Activated T-cell treated with anti-CD3 and anti-CD28 coated beads, Interleukin-2, amount 50 U/mL, for 4 hours (primary cell): ENCODE results near the gene MOGAT3. TPM values are rescaled to one million over a fixed set of nuclear protein-coding genes. Genes with fewer than 3 reads are reported as not detected.

Experiments used
- ATAC-seq, 2 donors: fragments of 200-7000 bp; cut with Tn5 transposase; one replicate each; pipeline ENCODE4 v1.10.0; 2021
- DNase-seq: peaks from one replicate; pipeline ENCODE4 v3.0.0-alpha.2; 2020
- H3K27me3 Mint-ChIP-seq: one replicate; pipeline ENCODE4 v1.8.0; 2021; ENCODE audit warnings: low read depth, mixed read lengths
- H3K36me3 Mint-ChIP-seq: one replicate; pipeline ENCODE4 v1.8.0; 2022; ENCODE audit warnings: mixed read lengths; ENCODE audit not compliant: insufficient read depth
- H3K4me1 Mint-ChIP-seq: one replicate; pipeline ENCODE4 v1.8.0; 2021; ENCODE audit warnings: low read depth, mixed read lengths
- H3K4me3 Mint-ChIP-seq: one replicate; pipeline ENCODE4 v1.8.0; 2021; ENCODE audit warnings: mild to moderate bottlenecking, moderate library complexity, mixed read lengths
- H3K9me3 Mint-ChIP-seq: one replicate; pipeline ENCODE4 v1.8.0; 2021; ENCODE audit warnings: mixed read lengths
- total RNA-seq, 3 donors: library from RNA; stranded (reverse); gene quantifications; one replicate each; pipeline ENCODE4 v1.2.1, GENCODE V29; 2021

The MOGAT3 gene
- total RNA-seq, 3 donors from 2014 or later: not detected

DNA sequence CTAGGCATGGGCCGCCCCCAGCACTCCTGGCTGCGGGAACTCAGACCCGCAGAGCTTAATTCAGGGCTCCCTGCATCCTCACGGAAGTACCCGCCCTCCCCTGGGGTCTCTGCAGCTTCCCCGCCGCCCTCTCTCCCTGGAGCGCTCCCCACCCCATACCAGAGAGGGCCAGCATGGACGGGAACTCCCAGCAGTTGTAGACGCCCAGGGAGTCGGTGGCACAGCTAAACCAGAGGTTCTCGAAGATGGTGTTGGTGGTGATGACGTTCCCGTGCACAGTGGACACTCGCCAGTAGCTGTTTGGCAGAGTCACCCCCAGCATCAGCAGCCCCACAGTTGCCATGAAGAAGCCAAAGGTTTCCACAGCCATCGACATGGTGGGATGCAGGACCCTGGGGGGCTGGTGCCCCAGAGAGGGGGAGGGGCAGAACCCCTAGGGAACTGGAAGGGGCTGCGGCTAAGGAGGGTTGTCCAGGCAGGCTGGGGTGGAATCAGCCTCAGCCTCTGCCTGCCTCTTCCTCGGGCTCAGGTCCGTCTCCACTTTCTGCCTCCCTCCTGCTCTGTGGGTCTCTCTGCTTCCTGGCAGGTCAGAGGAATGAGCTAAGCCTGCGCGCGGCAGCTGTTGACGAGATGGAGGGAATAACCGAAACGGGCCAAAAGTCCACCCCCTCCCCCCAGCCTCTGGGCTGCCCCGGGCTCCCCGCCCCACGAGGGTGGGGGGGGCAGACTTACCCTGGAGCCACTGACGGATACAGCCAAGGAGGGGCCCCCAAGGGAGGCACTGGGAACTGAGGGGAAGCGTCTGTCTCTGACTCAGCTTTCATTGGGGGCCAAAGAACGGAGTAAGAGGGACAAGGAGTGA, 36.6 kb upstream of the MOGAT3 start, which contains the start of gene CLDN15:
TSS of gene CLDN15 (minus strand) at position 597 of the 862 bp plus-strand sequence. CDS start at position 376, 221 bp downstream.
- Mint-ChIP-seq H3K4me3 (no peak within 1 kb of the TSS), H3K27me3 (no peaks in the 10 kb centered on the region), H3K4me1 (peaks cover 2% of the 10 kb centered on the region), H3K9me3 (no peaks in the 10 kb centered on the region), H3K36me3 (peaks cover 4% of the 10 kb centered on the region)
- DNase-seq (no peak), ATAC-seq (no peak)

DNA sequence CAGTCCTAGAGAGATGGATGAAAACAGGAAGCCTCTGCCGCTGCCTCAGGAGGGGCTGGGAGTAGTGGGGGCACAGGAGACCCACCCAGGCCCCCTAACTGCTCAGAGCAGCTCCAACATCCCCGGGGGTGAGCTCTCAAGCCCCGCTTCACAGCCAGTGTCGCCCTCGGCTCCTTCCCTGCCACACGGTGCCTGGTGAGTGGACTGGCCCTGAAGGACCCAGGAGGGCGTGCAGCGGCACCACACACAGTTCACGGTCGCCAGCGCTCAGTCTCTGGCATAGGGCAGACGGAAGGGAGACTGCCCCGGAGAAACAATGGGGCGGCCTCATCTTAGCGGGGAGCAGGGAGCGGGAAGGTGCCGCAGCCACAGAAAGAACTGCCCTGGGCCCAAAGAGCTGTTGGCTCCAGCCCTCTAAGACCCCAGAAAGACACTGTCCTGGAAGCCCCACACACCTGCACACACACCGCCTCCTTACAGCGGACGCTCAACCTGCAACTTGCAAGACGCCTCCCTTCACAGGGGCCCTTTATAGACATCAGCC, 35.5 kb upstream of the MOGAT3 start:
- no peak overlapping the region for H3K4me3 Mint-ChIP-seq

DNA sequence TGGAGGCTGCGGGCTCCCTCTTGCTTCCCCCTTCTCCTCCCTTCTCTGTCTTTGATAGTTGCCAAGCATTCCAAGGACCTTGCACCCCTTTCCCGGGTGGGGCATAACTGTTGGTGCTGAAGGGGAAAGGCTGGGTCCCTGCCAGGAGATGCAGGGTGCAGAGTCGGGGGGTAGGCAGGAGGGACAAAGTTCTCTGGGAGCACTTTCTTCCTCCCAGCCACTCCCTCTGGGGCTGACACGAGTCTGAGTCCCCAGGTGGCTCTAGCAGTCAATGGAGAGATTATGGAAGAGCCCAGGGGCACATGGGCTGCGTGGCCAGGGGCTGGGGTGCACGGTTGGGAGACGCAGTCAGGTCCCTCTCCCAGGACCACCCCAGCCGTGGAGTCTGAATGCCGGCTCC, 34.7 kb upstream of the MOGAT3 start:
- peaks cover 3% of the 10 kb centered on the region for H3K36me3 Mint-ChIP-seq
- H3K27me3 Mint-ChIP-seq: no peaks in the 10 kb centered on the region
- H3K9me3 Mint-ChIP-seq: no peaks in the 10 kb centered on the region
- no peak overlapping the region for H3K4me3 Mint-ChIP-seq
- ATAC-seq (no peak), DNase-seq (no peak)
- peaks cover 2% of the 10 kb centered on the region for H3K4me1 Mint-ChIP-seq

More for the DNA sequence above, 35.5 kb upstream of the MOGAT3 start:
- no peak for DNase-seq
- Mint-ChIP-seq H3K9me3 (no peaks in the 10 kb centered on the region), H3K36me3 (peaks cover 4% of the 10 kb centered on the region), H3K27me3 (no peaks in the 10 kb centered on the region), H3K4me1 (peaks cover under 1% of the 10 kb centered on the region)
- no peak for ATAC-seq

DNA sequence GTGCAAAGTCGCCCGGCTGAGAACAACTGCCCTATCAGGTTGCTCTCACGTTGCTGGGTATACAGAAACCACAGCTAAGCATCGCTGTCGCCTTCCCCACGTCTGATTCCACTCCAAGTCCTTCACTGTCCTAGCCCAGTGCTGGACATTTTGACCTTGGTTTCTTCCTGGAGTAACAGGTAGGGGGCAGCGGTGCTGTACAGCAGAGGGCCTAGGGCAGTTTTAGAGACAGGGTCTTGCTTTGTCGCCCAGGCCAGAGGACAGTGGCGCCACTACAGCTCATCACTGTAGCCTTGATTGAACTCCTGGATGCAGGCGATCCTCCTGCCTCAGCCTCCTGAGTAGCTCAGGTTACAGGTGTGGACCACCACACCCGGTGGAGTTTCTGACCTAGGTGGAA, 34.2 kb upstream of the MOGAT3 start:
- Mint-ChIP-seq H3K4me3 (no peak overlapping the region), H3K4me1 (peaks cover 2% of the 10 kb centered on the region), H3K27me3 (no peaks in the 10 kb centered on the region), H3K9me3 (no peaks in the 10 kb centered on the region), H3K36me3 (peaks cover 2% of the 10 kb centered on the region)
- ATAC-seq (peak in 1 of 2 donors; percentile 22), DNase-seq (no peak)

DNA sequence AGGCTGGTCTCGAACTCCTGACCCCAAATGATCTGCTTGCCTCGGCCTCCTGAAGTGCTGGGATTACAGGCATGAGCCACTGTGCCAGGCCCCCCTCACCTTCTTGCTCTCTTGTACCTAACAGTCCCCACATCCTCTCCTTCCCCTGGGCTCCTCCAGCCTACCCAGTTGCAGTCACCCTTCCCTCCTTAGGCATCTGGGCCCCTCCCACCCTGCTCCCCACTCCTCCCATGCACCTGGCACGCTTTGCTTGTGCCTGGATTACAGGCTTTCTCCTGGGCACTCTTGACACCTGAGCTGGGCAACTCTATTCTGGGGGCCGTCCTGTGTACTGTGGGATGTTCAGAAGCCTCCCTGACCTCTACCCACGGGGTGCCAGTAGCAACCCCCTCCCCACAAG, 33.8 kb upstream of the MOGAT3 start:
- Mint-ChIP-seq H3K27me3 (no peaks in the 10 kb centered on the region), H3K9me3 (no peaks in the 10 kb centered on the region), H3K4me1 (peaks cover 2% of the 10 kb centered on the region), H3K4me3 (no peak overlapping the region), H3K36me3 (peaks cover 2% of the 10 kb centered on the region)
- DNase-seq (no peak), ATAC-seq (no peak)

DNA sequence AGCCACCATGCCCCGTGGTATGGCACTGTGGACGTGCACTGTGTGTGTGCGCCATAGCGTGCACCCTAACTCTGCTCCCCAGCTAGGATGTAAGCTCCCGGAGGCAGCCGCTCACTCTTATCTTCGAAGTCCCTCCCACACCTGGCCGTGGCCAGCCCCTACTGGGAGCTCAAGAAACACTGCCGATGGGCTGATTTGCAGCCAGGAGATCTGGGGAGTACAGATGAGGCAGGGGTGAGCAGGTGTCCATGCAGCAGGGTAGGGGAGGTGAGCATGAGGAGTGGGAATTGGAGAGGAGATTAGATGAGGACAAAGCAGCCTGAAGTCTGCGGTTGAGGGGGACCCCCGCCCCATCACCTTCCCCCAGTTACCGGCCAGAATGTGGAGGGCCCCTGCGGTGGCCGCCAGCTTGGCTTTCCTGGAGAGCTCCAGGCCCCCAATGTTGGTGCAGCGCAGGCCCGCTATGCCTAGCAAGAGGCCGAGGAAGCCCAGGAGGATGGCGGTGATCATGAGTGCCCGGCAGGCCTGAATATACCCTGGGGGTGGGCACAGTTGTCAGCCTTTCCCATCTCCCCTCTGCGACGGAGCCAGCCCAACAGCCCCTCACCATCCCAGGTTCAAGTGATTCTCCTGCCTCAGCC, 33.2 kb upstream of the MOGAT3 start:
- H3K4me1 Mint-ChIP-seq: peaks cover 2% of the 10 kb centered on the region
- DNase-seq (no peak), ATAC-seq (no peak)
- no peaks in the 10 kb centered on the region for H3K9me3 Mint-ChIP-seq
- no peak overlapping the region for H3K4me3 Mint-ChIP-seq
- peaks cover 4% of the 10 kb centered on the region for H3K36me3 Mint-ChIP-seq
- H3K27me3 Mint-ChIP-seq: no peaks in the 10 kb centered on the region

DNA sequence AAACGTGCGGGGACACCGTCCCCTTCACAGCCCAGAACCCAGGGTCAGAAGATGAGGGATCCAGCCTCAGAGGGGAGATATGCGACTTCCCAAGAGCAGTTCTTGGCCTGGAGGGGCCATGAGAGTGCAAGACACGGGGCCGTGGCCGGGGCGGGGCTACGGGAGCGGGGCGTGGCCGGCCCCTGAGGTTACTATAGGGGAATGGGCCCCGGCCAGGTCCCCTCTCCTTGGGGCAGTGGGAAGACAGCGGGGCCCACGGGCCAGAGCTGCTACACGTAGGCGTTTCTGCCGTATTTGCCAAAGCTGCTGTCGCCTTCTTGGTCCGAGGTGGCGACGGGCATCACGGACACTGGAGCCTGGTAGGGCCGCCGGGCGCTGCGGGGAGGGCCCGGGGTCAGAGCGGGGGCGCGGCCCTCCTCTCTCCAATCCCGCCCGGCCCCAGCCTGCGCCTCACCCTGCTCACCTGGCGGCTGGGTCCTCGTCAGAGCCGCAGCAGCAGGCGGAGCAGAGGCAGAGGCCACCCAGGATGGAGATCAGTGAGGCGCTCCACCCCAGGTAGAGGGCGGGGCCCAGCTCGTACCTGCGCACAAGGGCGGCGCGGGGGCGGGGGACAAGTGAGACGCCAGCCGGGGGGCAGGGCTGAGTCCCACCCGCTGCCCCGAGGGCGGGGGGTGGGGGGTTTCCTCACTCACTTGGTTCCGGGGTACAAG, 31.5 kb upstream of the MOGAT3 start:
- DNase-seq (no peak), ATAC-seq (no peak)
- Mint-ChIP-seq H3K4me3 (no peak overlapping the region), H3K4me1 (peaks cover 2% of the 10 kb centered on the region), H3K9me3 (no peaks in the 10 kb centered on the region), H3K27me3 (no peaks in the 10 kb centered on the region), H3K36me3 (peaks cover 5% of the 10 kb centered on the region)

DNA sequence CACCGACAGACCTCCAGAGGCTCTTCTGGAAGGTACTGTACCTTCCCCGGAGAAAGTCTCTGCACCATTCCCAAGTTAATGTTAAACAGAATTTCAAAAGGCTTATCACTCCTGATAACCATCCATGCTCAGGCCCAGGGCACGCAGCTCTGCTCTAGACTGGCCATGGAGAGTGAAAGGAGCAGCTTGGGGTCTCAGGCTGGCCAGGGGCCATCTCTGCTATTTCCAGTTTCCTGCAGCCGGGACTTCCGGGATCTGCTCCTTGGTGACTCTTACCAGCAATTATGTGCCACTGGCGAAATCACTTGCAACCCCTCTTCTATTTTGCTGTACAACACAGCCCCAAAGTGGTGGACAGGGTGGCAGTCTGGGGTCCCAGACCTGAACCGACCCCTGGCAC, 30.8 kb upstream of the MOGAT3 start:
- Mint-ChIP-seq H3K27me3 (no peaks in the 10 kb centered on the region), H3K9me3 (no peaks in the 10 kb centered on the region), H3K4me3 (no peak overlapping the region), H3K4me1 (peaks cover 2% of the 10 kb centered on the region), H3K36me3 (peaks cover 5% of the 10 kb centered on the region)
- DNase-seq: no peak
- ATAC-seq: no peak

DNA sequence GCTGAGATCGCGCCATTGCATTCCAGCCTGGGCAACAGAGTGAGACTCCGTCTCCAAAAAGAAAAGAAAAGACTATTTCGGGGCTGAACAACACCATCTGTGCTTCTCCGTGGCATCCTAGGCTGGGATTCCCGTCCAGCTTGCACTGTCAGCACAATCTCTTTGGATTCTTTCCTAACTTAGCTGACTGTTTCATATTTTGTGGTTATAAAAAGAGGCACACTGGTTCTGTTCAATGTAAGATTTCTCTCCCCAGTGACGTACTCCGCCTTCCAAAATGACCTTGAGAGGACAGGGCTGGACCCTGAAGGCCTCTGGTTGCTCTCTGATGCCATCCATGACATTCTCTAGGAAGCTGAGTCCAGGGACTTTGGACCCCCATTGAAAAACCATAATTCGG, 25.9 kb upstream of the MOGAT3 start:
- ATAC-seq (no peak), DNase-seq (no peak)
- Mint-ChIP-seq H3K4me3 (no peak overlapping the region), H3K27me3 (no peaks in the 10 kb centered on the region), H3K4me1 (peaks cover 7% of the 10 kb centered on the region), H3K36me3 (peaks cover 16% of the 10 kb centered on the region), H3K9me3 (no peaks in the 10 kb centered on the region)

DNA sequence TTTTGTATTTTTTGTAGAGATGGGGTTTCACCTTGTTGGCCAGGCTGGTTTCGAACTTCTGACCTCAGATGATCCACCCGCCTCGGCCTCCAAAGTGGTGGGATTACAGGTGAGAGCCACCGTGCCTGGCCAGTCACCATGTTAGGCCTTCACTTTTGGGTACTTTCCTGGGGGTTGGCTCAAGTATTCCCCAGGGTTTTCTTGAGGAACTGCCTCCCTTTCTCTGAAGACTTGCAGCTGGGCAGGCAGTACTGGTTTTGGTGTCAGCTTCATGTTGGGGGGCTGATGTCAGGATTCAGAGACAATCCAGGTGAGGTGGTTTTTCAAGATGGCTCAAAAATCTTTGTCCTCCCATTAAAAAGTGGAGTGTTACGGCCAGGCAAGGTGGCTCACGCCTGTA, 24.8 kb upstream of the MOGAT3 start:
- Mint-ChIP-seq H3K9me3 (no peaks in the 10 kb centered on the region), H3K27me3 (no peaks in the 10 kb centered on the region), H3K4me3 (no peak overlapping the region), H3K36me3 (peaks cover 19% of the 10 kb centered on the region), H3K4me1 (peaks cover 11% of the 10 kb centered on the region)
- no peak for ATAC-seq
- no peak for DNase-seq

DNA sequence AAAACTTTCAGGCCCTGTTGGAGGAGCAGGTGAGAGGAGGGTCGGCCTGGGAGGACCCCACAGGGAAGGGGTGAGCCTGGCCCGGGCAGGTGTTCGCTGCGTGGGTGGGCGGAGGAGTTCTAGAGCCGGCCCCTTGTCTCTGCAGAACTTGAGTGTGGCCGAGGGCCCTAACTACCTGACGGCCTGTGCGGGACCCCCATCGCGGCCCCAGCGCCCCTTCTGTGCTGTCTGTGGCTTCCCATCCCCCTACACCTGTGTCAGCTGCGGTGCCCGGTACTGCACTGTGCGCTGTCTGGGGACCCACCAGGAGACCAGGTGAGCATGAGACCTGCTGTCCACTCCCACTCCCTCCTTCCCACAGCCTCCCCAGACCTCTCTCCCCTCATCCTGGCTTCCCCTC, 22.7 kb upstream of the MOGAT3 start:
- Mint-ChIP-seq H3K27me3 (no peaks in the 10 kb centered on the region), H3K4me1 (peaks cover 27% of the 10 kb centered on the region), H3K36me3 (peaks cover 18% of the 10 kb centered on the region), H3K4me3 (no peak overlapping the region), H3K9me3 (no peaks in the 10 kb centered on the region)
- no peak for DNase-seq
- no peak for ATAC-seq

DNA sequence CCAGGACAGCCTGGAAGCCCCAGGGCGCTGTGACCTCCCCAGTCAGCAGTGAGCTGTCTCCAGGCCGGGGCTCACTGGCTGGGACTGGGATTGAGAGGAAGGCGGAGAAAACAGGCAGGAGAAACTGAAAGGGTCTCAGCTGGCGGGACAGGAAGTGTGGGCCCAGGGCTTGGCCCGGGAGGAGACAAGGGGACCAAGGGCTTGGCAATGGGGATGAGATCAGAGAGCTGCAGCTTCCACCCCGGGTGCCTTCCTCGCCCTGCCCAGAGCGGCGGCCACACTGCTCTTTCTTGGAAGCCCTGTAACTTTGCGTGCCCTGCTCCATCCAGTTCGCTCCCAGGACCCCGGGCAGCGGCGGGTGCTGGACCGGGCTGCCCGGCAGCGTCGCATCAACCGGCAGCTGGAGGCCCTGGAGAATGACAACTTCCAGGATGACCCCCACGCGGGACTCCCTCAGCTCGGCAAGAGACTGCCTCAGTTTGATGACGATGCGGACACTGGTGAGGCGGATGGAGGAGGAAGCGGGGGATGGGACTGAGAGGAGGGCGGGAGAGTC, 21.5 kb upstream of the MOGAT3 start:
- peaks cover 28% of the 10 kb centered on the region for H3K4me1 Mint-ChIP-seq
- no peak overlapping the region for H3K4me3 Mint-ChIP-seq
- no peaks in the 10 kb centered on the region for H3K27me3 Mint-ChIP-seq
- DNase-seq (no peak), ATAC-seq (no peak)
- no peaks in the 10 kb centered on the region for H3K9me3 Mint-ChIP-seq
- H3K36me3 Mint-ChIP-seq: peaks cover 18% of the 10 kb centered on the region

DNA sequence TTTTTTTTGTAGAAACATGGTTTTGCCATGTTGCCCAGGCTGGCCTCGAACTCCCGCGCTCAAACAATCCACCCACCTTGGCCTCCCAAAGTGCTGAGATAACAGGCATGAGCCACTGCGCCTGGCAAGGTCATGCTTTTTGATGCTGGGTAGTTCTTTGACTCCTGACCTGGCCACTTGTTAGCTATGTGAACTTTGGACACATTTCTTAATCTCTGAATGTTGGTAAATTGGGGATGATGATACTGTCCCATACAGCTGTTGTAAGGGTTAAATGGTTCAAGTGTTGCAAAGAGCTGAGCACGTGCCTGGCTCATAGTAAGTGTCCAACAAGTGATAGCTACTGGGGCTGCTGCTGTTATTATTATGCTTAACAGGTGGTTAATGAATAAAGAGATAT, 19.5 kb upstream of the MOGAT3 start:
- no peak for DNase-seq
- H3K27me3 Mint-ChIP-seq: no peaks in the 10 kb centered on the region
- H3K9me3 Mint-ChIP-seq: no peaks in the 10 kb centered on the region
- peak overlapping the region; percentile 37 for H3K4me3 Mint-ChIP-seq
- H3K36me3 Mint-ChIP-seq: peaks cover 18% of the 10 kb centered on the region
- ATAC-seq: no peak
- H3K4me1 Mint-ChIP-seq: peaks cover 38% of the 10 kb centered on the region
